Measurements from ENCODE around the gene IL2RA. TPM values are rescaled to one million over a fixed set of nuclear protein-coding genes. Genes with fewer than 3 reads are reported as not detected.

The IL2RA gene
- total RNA-seq, 1 donor from 2014 or later: not detected

GRCh38 chr10:6030940-6031339 is 31.2 kb downstream of the IL2RA start:
- DNase-seq (ENCODE audit: low read depth): no peak
- TF ChIP-seq, protein P1, sequence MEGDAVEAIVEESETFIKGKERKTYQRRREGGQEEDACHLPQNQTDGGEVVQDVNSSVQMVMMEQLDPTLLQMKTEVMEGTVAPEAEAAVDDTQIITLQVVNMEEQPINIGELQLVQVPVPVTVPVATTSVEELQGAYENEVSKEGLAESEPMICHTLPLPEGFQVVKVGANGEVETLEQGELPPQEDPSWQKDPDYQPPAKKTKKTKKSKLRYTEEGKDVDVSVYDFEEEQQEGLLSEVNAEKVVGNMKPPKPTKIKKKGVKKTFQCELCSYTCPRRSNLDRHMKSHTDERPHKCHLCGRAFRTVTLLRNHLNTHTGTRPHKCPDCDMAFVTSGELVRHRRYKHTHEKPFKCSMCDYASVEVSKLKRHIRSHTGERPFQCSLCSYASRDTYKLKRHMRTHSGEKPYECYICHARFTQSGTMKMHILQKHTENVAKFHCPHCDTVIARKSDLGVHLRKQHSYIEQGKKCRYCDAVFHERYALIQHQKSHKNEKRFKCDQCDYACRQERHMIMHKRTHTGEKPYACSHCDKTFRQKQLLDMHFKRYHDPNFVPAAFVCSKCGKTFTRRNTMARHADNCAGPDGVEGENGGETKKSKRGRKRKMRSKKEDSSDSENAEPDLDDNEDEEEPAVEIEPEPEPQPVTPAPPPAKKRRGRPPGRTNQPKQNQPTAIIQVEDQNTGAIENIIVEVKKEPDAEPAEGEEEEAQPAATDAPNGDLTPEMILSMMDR (conservative IDR thresholded peaks at IDR 0.05; ENCODE audit: low read depth, low read length): no peak
- no peak overlapping the region for H3K4me3 ChIP-seq (ENCODE audit: low read depth, low read length)

- H3K4me3 ChIP-seq (ENCODE audit: low read depth, low read length): no peak overlapping the region
- no peak for DNase-seq (ENCODE audit: low read depth)
- TF ChIP-seq, protein P1 (conservative IDR thresholded peaks at IDR 0.05; ENCODE audit: low read depth, low read length): no peak
Observed at GRCh38 chr10:6030217-6030616, 31.9 kb downstream of the IL2RA start.

DNA sequence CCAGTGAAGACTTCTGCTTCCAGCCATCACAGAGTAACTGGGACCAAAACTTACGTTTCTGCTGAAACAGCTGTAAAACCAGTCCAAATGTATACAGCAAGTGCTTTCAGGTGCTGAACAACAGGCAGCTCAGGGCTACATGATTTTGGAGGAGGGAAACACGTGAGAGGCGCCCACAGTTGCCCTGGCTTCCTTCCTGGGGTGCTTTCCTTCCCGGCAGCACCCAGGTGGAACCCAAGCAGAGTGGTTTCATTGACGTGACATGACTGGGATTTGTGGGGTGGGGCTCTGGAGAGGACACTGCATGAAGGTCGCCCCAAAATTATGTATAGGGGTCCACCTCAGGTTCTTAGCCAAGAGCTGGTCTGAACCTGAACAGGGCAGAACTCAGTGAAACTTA is 34.2 kb downstream of the IL2RA start:
- H3K4me3 ChIP-seq (ENCODE audit: low read depth, low read length): no peak overlapping the region
- no peak for DNase-seq (ENCODE audit: low read depth)
- TF ChIP-seq, protein P1 (conservative IDR thresholded peaks at IDR 0.05; ENCODE audit: low read depth, low read length): no peak

GRCh38 chr10:6025683-6026255 is 36.4 kb downstream of the IL2RA start:
- TF ChIP-seq, protein P1 (conservative IDR thresholded peaks at IDR 0.05; ENCODE audit: low read depth, low read length): no peak
- H3K4me3 ChIP-seq (ENCODE audit: low read depth, low read length): no peak overlapping the region
- DNase-seq (ENCODE audit: low read depth): no peak

- DNase-seq (ENCODE audit: low read depth): no peak
- TF ChIP-seq, protein P1 (conservative IDR thresholded peaks at IDR 0.05; ENCODE audit: low read depth, low read length): no peak
- no peak overlapping the region for H3K4me3 ChIP-seq (ENCODE audit: low read depth, low read length)
Observed at GRCh38 chr10:6024334-6024682, 37.9 kb downstream of the IL2RA start.

- DNase-seq (ENCODE audit: low read depth): no peak
- TF ChIP-seq, protein P1 (conservative IDR thresholded peaks at IDR 0.05; ENCODE audit: low read depth, low read length): no peak
- H3K4me3 ChIP-seq (ENCODE audit: low read depth, low read length): no peak overlapping the region
Observed at GRCh38 chr10:6023661-6024333, 38.4 kb downstream of the IL2RA start.

GRCh38 chr10:6022660-6023059 is 39.5 kb downstream of the IL2RA start:
- DNase-seq (ENCODE audit: low read depth): no peak
- H3K4me3 ChIP-seq (ENCODE audit: low read depth, low read length): no peak overlapping the region
- TF ChIP-seq, protein P1 (conservative IDR thresholded peaks at IDR 0.05; ENCODE audit: low read depth, low read length): no peak

Measured in epithelial cell of proximal tubule (primary cell).